ENCODE data around the gene NRP2. TPM values are rescaled to one million over a fixed set of nuclear protein-coding genes. Genes with fewer than 3 reads are reported as not detected.
A peak's percentile ranks its signal among the peaks of the same experiment; 100 is the strongest.

The NRP2 gene
- total RNA-seq, 1 experiment from 2014 or later, result 31.0 TPM

- no peak for DNase-seq
- H3K27ac ChIP-seq, result no peak overlapping the region
- BruUV-seq (replicated peaks), result no TSS peak
- intact Hi-C loops (cut with micrococcal nuclease; ENCODE audit: unreplicated experiment), result no loop called here
- POLR2A ChIA-PET (ENCODE audit: unreplicated experiment), result no interaction called here
- H3K4me2 ChIP-seq, result no peak overlapping the region
- no peaks in the 10 kb centered on the region for H3F3A ChIP-seq (ENCODE audit: insufficient read depth, low read depth)
- H3K9me2 ChIP-seq (ENCODE audit: insufficient read depth), result no peaks in the 10 kb centered on the region
- 0 out of 2 replicates have a peak, but pooled peaks cover 3% of the 10 kb centered on the region for H3K36me3 ChIP-seq (ENCODE audit: low read depth)
- CTCF ChIA-PET, result no interaction called here
- no peaks in the 10 kb centered on the region for H4K20me1 ChIP-seq (ENCODE audit: insufficient read depth)
- no peak for TF ChIP-seq EZH2 (IDR thresholded peaks at IDR 0.05; ENCODE audit: low read depth)
- TF ChIP-seq CTCF (conservative IDR thresholded peaks at IDR 0.05), result no peak
- H2AFZ ChIP-seq, result no peak overlapping the region
- no peaks in the 10 kb centered on the region for H3K27me3 ChIP-seq (ENCODE audit: insufficient read depth, low read depth)
- no peak overlapping the region for H3K4me3 ChIP-seq
- H3K9me3 ChIP-seq (ENCODE audit: insufficient read depth, low read depth), result no peaks in the 10 kb centered on the region
- no peaks in the 10 kb centered on the region for H3K79me2 ChIP-seq (ENCODE audit: low read depth)
- no peaks in the 10 kb centered on the region; the same call in 1 of the 2 replicates for H3K4me1 ChIP-seq (replicated peaks; ENCODE audit: insufficient read depth)
Measured at GRCh38 chr2:205720451-205720902, 38.2 kb downstream of the NRP2 start.

GRCh38 chr2:205721057-205721449 lies 38.8 kb downstream of the NRP2 start:
- Histone ChIP-seq H4K20me1 (ENCODE audit: insufficient read depth) (no peaks in the 10 kb centered on the region), H3K4me1 (replicated peaks; ENCODE audit: insufficient read depth) (no peaks in the 10 kb centered on the region; the same call in 1 of the 2 replicates), H3K4me2 (no peak overlapping the region), H3K4me3 (no peak overlapping the region), H3K27ac (no peak overlapping the region), H3K9me3 (ENCODE audit: insufficient read depth, low read depth) (no peaks in the 10 kb centered on the region), H2AFZ (no peak overlapping the region), H3F3A (ENCODE audit: insufficient read depth, low read depth) (no peaks in the 10 kb centered on the region), H3K36me3 (ENCODE audit: low read depth) (0 out of 2 replicates have a peak, but pooled peaks cover 3% of the 10 kb centered on the region), H3K27me3 (ENCODE audit: insufficient read depth, low read depth) (no peaks in the 10 kb centered on the region), H3K9me2 (ENCODE audit: insufficient read depth) (no peaks in the 10 kb centered on the region), H3K79me2 (ENCODE audit: low read depth) (no peaks in the 10 kb centered on the region)
- no TSS peak for BruUV-seq (replicated peaks)
- TF ChIP-seq EZH2 (IDR thresholded peaks at IDR 0.05; ENCODE audit: low read depth), result no peak
- TF ChIP-seq CTCF (conservative IDR thresholded peaks at IDR 0.05), result peak; percentile 35; the same call in 1 of the 2 replicates
- no peak for DNase-seq
- ChIA-PET POLR2A (ENCODE audit: unreplicated experiment) (no interaction called here), CTCF (no interaction called here)
- intact Hi-C loops (cut with micrococcal nuclease; ENCODE audit: unreplicated experiment), result no loop called here

GRCh38 chr2:205722283-205722918 lies 40.1 kb downstream of the NRP2 start:
- POLR2A ChIA-PET (ENCODE audit: unreplicated experiment), result interaction anchor here (0.6 kb wide), 1 partner anchor 41 kb away, joined by 5 read pairs; no protein-coding TSS in a partner anchor
- Histone ChIP-seq H3K4me2 (no peak overlapping the region), H4K20me1 (ENCODE audit: insufficient read depth) (no peaks in the 10 kb centered on the region), H3K4me3 (no peak overlapping the region), H3K9me2 (ENCODE audit: insufficient read depth) (no peaks in the 10 kb centered on the region), H2AFZ (no peak overlapping the region), H3K79me2 (ENCODE audit: low read depth) (no peaks in the 10 kb centered on the region), H3F3A (ENCODE audit: insufficient read depth, low read depth) (no peaks in the 10 kb centered on the region), H3K4me1 (replicated peaks; ENCODE audit: insufficient read depth) (no peaks in the 10 kb centered on the region; the same call in 1 of the 2 replicates), H3K27me3 (ENCODE audit: insufficient read depth, low read depth) (no peaks in the 10 kb centered on the region), H3K36me3 (ENCODE audit: low read depth) (0 out of 2 replicates have a peak, but pooled peaks cover 3% of the 10 kb centered on the region), H3K9me3 (ENCODE audit: insufficient read depth, low read depth) (no peaks in the 10 kb centered on the region), H3K27ac (no peak overlapping the region)
- CTCF ChIA-PET, result interaction anchor here (0.8 kb wide), 1 partner anchor 10 kb away, joined by 3 read pairs; no protein-coding TSS in a partner anchor
- DNase-seq, result no peak
- no TSS peak for BruUV-seq (replicated peaks)
- intact Hi-C loops (cut with micrococcal nuclease; ENCODE audit: unreplicated experiment), result no loop called here
- no peak for TF ChIP-seq CTCF (conservative IDR thresholded peaks at IDR 0.05)
- no peak for TF ChIP-seq EZH2 (IDR thresholded peaks at IDR 0.05; ENCODE audit: low read depth)

Measured in PC-9 (cell line).